HG03097 (cell line): ENCODE results near the gene CPPED1.
"Not testable (repeated sequence)": the region's sequence is repeated elsewhere in the genome, so short reads cannot be mapped to it uniquely, and the experiment has no call there.

Experiments
- ATAC-seq: cut with Tn5 transposase; IDR thresholded peaks from one replicate; pipeline ENCODE4 v1.9.1; 2021; ENCODE audit not compliant: unreplicated experiment, low FRiP score

Gene CPPED1

GRCh38 chr16:12802661-12803060 is 1.0 kb downstream of the CPPED1 start:
- ATAC-seq, result no peak

GRCh38 chr16:12802048-12802447 is 1.6 kb downstream of the CPPED1 start:
- no peak for ATAC-seq

GRCh38 chr16:12801511-12802042 is 2.1 kb downstream of the CPPED1 start:
- no peak for ATAC-seq

- ATAC-seq, result no peak
Observed at GRCh38 chr16:12800817-12801216, 2.9 kb downstream of the CPPED1 start.

GRCh38 chr16:12799996-12800395 is 3.7 kb downstream of the CPPED1 start:
- ATAC-seq, result not testable (repeated sequence)

GRCh38 chr16:12798846-12799245 is 4.8 kb downstream of the CPPED1 start:
- no peak for ATAC-seq

GRCh38 chr16:12798171-12798570 is 5.5 kb downstream of the CPPED1 start:
- no peak for ATAC-seq

GRCh38 chr16:12796498-12796897 is 7.2 kb downstream of the CPPED1 start:
- no peak for ATAC-seq

- ATAC-seq, result no peak
Observed at GRCh38 chr16:12794486-12795387, 8.9 kb downstream of the CPPED1 start.

GRCh38 chr16:12793865-12794240 is 9.8 kb downstream of the CPPED1 start:
- no peak for ATAC-seq

GRCh38 chr16:12793120-12793864 is 10.4 kb downstream of the CPPED1 start:
- no peak for ATAC-seq

- ATAC-seq, result not testable (repeated sequence)
Observed at GRCh38 chr16:12792528-12792927, 11.2 kb downstream of the CPPED1 start.

- ATAC-seq, result no peak
Observed at GRCh38 chr16:12791340-12791739, 12.3 kb downstream of the CPPED1 start.

GRCh38 chr16:12788758-12789157 is 14.9 kb downstream of the CPPED1 start:
- no peak for ATAC-seq

- ATAC-seq, result no peak
Observed at GRCh38 chr16:12786081-12786480, 17.6 kb downstream of the CPPED1 start.

- no peak for ATAC-seq
Observed at GRCh38 chr16:12784076-12784475, 19.6 kb downstream of the CPPED1 start.

- ATAC-seq, result no peak
Observed at GRCh38 chr16:12781777-12782176, 21.9 kb downstream of the CPPED1 start.

GRCh38 chr16:12780467-12780866 is 23.2 kb downstream of the CPPED1 start:
- ATAC-seq, result no peak

GRCh38 chr16:12778726-12779125 is 25.0 kb downstream of the CPPED1 start:
- no peak for ATAC-seq

- no peak for ATAC-seq
Observed at GRCh38 chr16:12775656-12776236, 27.9 kb downstream of the CPPED1 start.

- no peak for ATAC-seq
Observed at GRCh38 chr16:12773221-12773620, 30.5 kb downstream of the CPPED1 start.
